WTC11 (cell line): Measurements from ENCODE around the gene ARTN. TPM values are rescaled to one million over a fixed set of nuclear protein-coding genes. Genes with fewer than 3 reads are reported as not detected.

ENCODE experiments used
- ATAC-seq: fragments of 200-7000 bp; cut with Tn5 transposase; 2 replicates; pipeline ENCODE4 v1.10.0; 2021; ENCODE audit warnings: mild to moderate bottlenecking, moderate library complexity
- CTCF ChIA-PET: fragments of 300-600 bp; sonication (Branson Sonifier 250); formaldehyde crosslinking; loops from one replicate; lab custom pipeline; 2021; ENCODE audit warnings: antibody characterized with exemption; lab: Charles Lee
- POLR2A ChIA-PET: fragments of 350-600 bp; sonication (Branson Sonifier 250); formaldehyde crosslinking; loops from one replicate; lab custom pipeline; 2021; ENCODE audit warnings: antibody characterized with exemption; lab: Charles Lee
- DNase-seq: peaks from one replicate; pipeline ENCODE4 v3.0.0; 2021; ENCODE audit warnings: low spot score
- H3K27ac Mint-ChIP-seq: 2 replicates; pipeline ENCODE4 v1.8.0; 2021; ENCODE audit warnings: mixed read lengths
- H3K27me3 Mint-ChIP-seq: 2 replicates; pipeline ENCODE4 v1.8.0; 2021; ENCODE audit warnings: low read depth, mild to moderate bottlenecking, moderate library complexity, mixed read lengths
- H3K36me3 Mint-ChIP-seq: 2 replicates; pipeline ENCODE4 v1.8.0; 2021; ENCODE audit warnings: mixed read lengths
- H3K4me1 Mint-ChIP-seq: 2 replicates; pipeline ENCODE4 v1.8.0; 2022; ENCODE audit warnings: mixed read lengths
- H3K4me3 Mint-ChIP-seq: 2 replicates; pipeline ENCODE4 v1.8.0; 2021; ENCODE audit warnings: mild to moderate bottlenecking, moderate library complexity, mixed read lengths
- H3K9me3 Mint-ChIP-seq: 2 replicates; pipeline ENCODE4 v1.8.0; 2021; ENCODE audit warnings: mixed read lengths
- AR ChIP-seq: fragments of 250-450 bp; sonication (Bioruptor Pico); IDR thresholded peaks from 2 replicates; pipeline ENCODE4 v1.9.0; 2021; ENCODE audit warnings: mild to moderate bottlenecking
- CREB1 ChIP-seq: sonication (generic); formaldehyde crosslinking; IDR thresholded peaks from 2 replicates; pipeline ENCODE4 v1.8.0; 2023; ENCODE audit warnings: mild to moderate bottlenecking, missing genetic modification reagents
- ESRRA ChIP-seq: sonication (generic); formaldehyde crosslinking; IDR thresholded peaks from 2 replicates; pipeline ENCODE4 v1.8.1; 2022; ENCODE audit warnings: mild to moderate bottlenecking, missing genetic modification reagents, borderline replicate concordance
- ETV6 ChIP-seq: sonication (generic); formaldehyde crosslinking; IDR thresholded peaks from 2 replicates; pipeline ENCODE4 v1.8.1; 2022; ENCODE audit warnings: mild to moderate bottlenecking, missing genetic modification reagents
- FOXJ3 ChIP-seq: sonication (generic); formaldehyde crosslinking; IDR thresholded peaks from 2 replicates; pipeline ENCODE4 v1.9.0; 2021; ENCODE audit warnings: missing genetic modification reagents, mild to moderate bottlenecking, borderline replicate concordance
- IRF2 ChIP-seq: sonication (generic); formaldehyde crosslinking; IDR thresholded peaks from 2 replicates; pipeline ENCODE4 v1.8.0; 2022; ENCODE audit warnings: low read depth, missing genetic modification reagents, borderline replicate concordance
- NR3C1 ChIP-seq: sonication (generic); formaldehyde crosslinking; conservative IDR thresholded peaks from 2 replicates; pipeline ENCODE4 v1.8.1; 2023; ENCODE audit warnings: low read depth, mild to moderate bottlenecking, missing genetic modification reagents
- TEAD4 ChIP-seq: sonication (generic); formaldehyde crosslinking; IDR thresholded peaks from 2 replicates; pipeline ENCODE4 v1.8.0; 2022; ENCODE audit warnings: mild to moderate bottlenecking, missing genetic modification reagents
- total RNA-seq: library from RNA; stranded (reverse); gene quantifications from 3 replicates; pipeline ENCODE4 v1.2.3, GENCODE V29; 2021
- TF ChIP-seq, protein P1 (sequence below): sonication (generic); formaldehyde crosslinking; IDR thresholded peaks from 2 replicates; pipeline ENCODE4 v1.8.1; 2023; ENCODE audit warnings: mild to moderate bottlenecking, missing genetic modification reagents
- TF ChIP-seq, protein P2 (sequence below): sonication (generic); formaldehyde crosslinking; IDR thresholded peaks from 2 replicates; pipeline ENCODE4 v1.8.0; 2023; ENCODE audit warnings: mild to moderate bottlenecking, missing genetic modification reagents
- TF ChIP-seq, protein P3 (sequence below): sonication (generic); formaldehyde crosslinking; IDR thresholded peaks from 2 replicates; pipeline ENCODE4 v1.8.0; 2023; ENCODE audit warnings: missing genetic modification reagents, mild to moderate bottlenecking, borderline replicate concordance
- TF ChIP-seq, protein P4 (sequence below): sonication (generic); formaldehyde crosslinking; IDR thresholded peaks from 2 replicates; pipeline ENCODE4 v1.8.1; 2022; ENCODE audit warnings: mild to moderate bottlenecking, moderate library complexity, missing genetic modification reagents
- TF ChIP-seq, protein P5 (sequence below): sonication (generic); formaldehyde crosslinking; IDR thresholded peaks from 2 replicates; pipeline ENCODE4 v1.8.0; 2023; ENCODE audit warnings: missing genetic modification reagents
- TF ChIP-seq, protein P6 (sequence below): sonication (generic); formaldehyde crosslinking; conservative IDR thresholded peaks from 2 replicates; pipeline ENCODE4 v1.8.1; 2022; ENCODE audit warnings: mild to moderate bottlenecking, missing genetic modification reagents

The ARTN gene
- total RNA-seq, 1 experiment from 2014 or later, result 28.5 TPM

- no peaks in the 10 kb centered on the region for H3K9me3 Mint-ChIP-seq
- no peak overlapping the region for H3K4me3 Mint-ChIP-seq
These were observed 28.7 kb downstream of the ARTN start for GRCh38 chr1:43962324-43962723.

GRCh38 chr1:43963006-43963405 is 29.4 kb downstream of the ARTN start:
- no peak for DNase-seq
- POLR2A ChIA-PET, result no interaction called here

More at GRCh38 chr1:43962324-43962723, 28.7 kb downstream of the ARTN start:
- no peaks in the 10 kb centered on the region for H3K4me1 Mint-ChIP-seq
- H3K27ac Mint-ChIP-seq, result no peak overlapping the region
- DNase-seq (no peak), ATAC-seq (no peak)
- H3K36me3 Mint-ChIP-seq, result peaks cover 3% of the 10 kb centered on the region; the same call in 1 of the 2 replicates
- ChIA-PET CTCF (no interaction called here), POLR2A (no interaction called here)
- TF ChIP-seq, protein P1, sequence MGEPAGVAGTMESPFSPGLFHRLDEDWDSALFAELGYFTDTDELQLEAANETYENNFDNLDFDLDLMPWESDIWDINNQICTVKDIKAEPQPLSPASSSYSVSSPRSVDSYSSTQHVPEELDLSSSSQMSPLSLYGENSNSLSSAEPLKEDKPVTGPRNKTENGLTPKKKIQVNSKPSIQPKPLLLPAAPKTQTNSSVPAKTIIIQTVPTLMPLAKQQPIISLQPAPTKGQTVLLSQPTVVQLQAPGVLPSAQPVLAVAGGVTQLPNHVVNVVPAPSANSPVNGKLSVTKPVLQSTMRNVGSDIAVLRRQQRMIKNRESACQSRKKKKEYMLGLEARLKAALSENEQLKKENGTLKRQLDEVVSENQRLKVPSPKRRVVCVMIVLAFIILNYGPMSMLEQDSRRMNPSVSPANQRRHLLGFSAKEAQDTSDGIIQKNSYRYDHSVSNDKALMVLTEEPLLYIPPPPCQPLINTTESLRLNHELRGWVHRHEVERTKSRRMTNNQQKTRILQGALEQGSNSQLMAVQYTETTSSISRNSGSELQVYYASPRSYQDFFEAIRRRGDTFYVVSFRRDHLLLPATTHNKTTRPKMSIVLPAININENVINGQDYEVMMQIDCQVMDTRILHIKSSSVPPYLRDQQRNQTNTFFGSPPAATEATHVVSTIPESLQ (CRISPR knock-in tag), result no peak
- TF ChIP-seq ETV6 (CRISPR knock-in tag), result no peak
- TF ChIP-seq ESRRA (CRISPR knock-in tag), result no peak
- TF ChIP-seq CREB1 (CRISPR knock-in tag), result no peak
- TF ChIP-seq FOXJ3 (CRISPR knock-in tag), result no peak
- TF ChIP-seq, protein P2, sequence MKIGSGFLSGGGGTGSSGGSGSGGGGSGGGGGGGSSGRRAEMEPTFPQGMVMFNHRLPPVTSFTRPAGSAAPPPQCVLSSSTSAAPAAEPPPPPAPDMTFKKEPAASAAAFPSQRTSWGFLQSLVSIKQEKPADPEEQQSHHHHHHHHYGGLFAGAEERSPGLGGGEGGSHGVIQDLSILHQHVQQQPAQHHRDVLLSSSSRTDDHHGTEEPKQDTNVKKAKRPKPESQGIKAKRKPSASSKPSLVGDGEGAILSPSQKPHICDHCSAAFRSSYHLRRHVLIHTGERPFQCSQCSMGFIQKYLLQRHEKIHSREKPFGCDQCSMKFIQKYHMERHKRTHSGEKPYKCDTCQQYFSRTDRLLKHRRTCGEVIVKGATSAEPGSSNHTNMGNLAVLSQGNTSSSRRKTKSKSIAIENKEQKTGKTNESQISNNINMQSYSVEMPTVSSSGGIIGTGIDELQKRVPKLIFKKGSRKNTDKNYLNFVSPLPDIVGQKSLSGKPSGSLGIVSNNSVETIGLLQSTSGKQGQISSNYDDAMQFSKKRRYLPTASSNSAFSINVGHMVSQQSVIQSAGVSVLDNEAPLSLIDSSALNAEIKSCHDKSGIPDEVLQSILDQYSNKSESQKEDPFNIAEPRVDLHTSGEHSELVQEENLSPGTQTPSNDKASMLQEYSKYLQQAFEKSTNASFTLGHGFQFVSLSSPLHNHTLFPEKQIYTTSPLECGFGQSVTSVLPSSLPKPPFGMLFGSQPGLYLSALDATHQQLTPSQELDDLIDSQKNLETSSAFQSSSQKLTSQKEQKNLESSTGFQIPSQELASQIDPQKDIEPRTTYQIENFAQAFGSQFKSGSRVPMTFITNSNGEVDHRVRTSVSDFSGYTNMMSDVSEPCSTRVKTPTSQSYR (CRISPR knock-in tag), result no peak
- H3K27me3 Mint-ChIP-seq, result no peaks in the 10 kb centered on the region

More at GRCh38 chr1:43963006-43963405, 29.4 kb downstream of the ARTN start:
- Mint-ChIP-seq H3K27ac (no peak overlapping the region), H3K9me3 (no peaks in the 10 kb centered on the region), H3K4me3 (no peak overlapping the region), H3K27me3 (no peaks in the 10 kb centered on the region), H3K36me3 (0 out of 2 replicates have a peak, but pooled peaks cover 2% of the 10 kb centered on the region), H3K4me1 (no peaks in the 10 kb centered on the region)
- no peak for ATAC-seq
- TF ChIP-seq NR3C1 (CRISPR knock-in tag) (no peak), IRF2 (no peak), TEAD4 (no peak), AR (no peak)
- TF ChIP-seq, protein P3, sequence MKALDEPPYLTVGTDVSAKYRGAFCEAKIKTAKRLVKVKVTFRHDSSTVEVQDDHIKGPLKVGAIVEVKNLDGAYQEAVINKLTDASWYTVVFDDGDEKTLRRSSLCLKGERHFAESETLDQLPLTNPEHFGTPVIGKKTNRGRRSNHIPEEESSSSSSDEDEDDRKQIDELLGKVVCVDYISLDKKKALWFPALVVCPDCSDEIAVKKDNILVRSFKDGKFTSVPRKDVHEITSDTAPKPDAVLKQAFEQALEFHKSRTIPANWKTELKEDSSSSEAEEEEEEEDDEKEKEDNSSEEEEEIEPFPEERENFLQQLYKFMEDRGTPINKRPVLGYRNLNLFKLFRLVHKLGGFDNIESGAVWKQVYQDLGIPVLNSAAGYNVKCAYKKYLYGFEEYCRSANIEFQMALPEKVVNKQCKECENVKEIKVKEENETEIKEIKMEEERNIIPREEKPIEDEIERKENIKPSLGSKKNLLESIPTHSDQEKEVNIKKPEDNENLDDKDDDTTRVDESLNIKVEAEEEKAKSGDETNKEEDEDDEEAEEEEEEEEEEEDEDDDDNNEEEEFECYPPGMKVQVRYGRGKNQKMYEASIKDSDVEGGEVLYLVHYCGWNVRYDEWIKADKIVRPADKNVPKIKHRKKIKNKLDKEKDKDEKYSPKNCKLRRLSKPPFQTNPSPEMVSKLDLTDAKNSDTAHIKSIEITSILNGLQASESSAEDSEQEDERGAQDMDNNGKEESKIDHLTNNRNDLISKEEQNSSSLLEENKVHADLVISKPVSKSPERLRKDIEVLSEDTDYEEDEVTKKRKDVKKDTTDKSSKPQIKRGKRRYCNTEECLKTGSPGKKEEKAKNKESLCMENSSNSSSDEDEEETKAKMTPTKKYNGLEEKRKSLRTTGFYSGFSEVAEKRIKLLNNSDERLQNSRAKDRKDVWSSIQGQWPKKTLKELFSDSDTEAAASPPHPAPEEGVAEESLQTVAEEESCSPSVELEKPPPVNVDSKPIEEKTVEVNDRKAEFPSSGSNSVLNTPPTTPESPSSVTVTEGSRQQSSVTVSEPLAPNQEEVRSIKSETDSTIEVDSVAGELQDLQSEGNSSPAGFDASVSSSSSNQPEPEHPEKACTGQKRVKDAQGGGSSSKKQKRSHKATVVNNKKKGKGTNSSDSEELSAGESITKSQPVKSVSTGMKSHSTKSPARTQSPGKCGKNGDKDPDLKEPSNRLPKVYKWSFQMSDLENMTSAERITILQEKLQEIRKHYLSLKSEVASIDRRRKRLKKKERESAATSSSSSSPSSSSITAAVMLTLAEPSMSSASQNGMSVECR, result no peak
- TF ChIP-seq, protein P4, sequence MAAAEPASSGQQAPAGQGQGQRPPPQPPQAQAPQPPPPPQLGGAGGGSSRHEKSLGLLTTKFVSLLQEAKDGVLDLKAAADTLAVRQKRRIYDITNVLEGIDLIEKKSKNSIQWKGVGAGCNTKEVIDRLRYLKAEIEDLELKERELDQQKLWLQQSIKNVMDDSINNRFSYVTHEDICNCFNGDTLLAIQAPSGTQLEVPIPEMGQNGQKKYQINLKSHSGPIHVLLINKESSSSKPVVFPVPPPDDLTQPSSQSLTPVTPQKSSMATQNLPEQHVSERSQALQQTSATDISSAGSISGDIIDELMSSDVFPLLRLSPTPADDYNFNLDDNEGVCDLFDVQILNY (CRISPR knock-in tag), result no peak
- TF ChIP-seq, protein P5, sequence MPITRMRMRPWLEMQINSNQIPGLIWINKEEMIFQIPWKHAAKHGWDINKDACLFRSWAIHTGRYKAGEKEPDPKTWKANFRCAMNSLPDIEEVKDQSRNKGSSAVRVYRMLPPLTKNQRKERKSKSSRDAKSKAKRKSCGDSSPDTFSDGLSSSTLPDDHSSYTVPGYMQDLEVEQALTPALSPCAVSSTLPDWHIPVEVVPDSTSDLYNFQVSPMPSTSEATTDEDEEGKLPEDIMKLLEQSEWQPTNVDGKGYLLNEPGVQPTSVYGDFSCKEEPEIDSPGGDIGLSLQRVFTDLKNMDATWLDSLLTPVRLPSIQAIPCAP (CRISPR knock-in tag), result no peak
- TF ChIP-seq, protein P6, sequence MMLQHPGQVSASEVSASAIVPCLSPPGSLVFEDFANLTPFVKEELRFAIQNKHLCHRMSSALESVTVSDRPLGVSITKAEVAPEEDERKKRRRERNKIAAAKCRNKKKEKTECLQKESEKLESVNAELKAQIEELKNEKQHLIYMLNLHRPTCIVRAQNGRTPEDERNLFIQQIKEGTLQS, result no peak
- CTCF ChIA-PET, result interaction anchor here (1.1 kb wide), 1 partner anchor 28 kb away, joined by 3 read pairs; no protein-coding TSS in a partner anchor
